WTC11 (cell line): ENCODE measurements around the gene WDR7. TPM values are rescaled to one million over a fixed set of nuclear protein-coding genes. Genes with fewer than 3 reads are reported as not detected.

Experiments
- ATF1 ChIP-seq: sonication (generic); formaldehyde crosslinking; IDR thresholded peaks from 2 replicates; pipeline ENCODE4 v1.8.1; 2023; ENCODE audit warnings: mild to moderate bottlenecking, moderate library complexity, missing genetic modification reagents
- CREM ChIP-seq: sonication (generic); formaldehyde crosslinking; IDR thresholded peaks from 2 replicates; pipeline ENCODE4 v1.8.1; 2022; ENCODE audit warnings: mild to moderate bottlenecking, missing genetic modification reagents, moderate library complexity
- FOXK1 ChIP-seq: sonication (generic); formaldehyde crosslinking; IDR thresholded peaks from 2 replicates; pipeline ENCODE4 v1.8.0; 2022; ENCODE audit warnings: mild to moderate bottlenecking, moderate library complexity, missing genetic modification reagents
- IRF1 ChIP-seq: sonication (generic); formaldehyde crosslinking; IDR thresholded peaks from 2 replicates; pipeline ENCODE4 v1.8.0; 2023; ENCODE audit warnings: missing genetic modification reagents
- SMAD4 ChIP-seq: sonication (generic); formaldehyde crosslinking; IDR thresholded peaks from 2 replicates; pipeline ENCODE4 v1.8.0; 2022; ENCODE audit warnings: mild to moderate bottlenecking, missing genetic modification reagents
- ZNF219 ChIP-seq: sonication (generic); formaldehyde crosslinking; IDR thresholded peaks from 2 replicates; pipeline ENCODE4 v1.8.0; 2023; ENCODE audit warnings: missing genetic modification reagents, mild to moderate bottlenecking, borderline replicate concordance
- ZSCAN18 ChIP-seq: fragments of 250-450 bp; sonication (Bioruptor Pico); IDR thresholded peaks from 2 replicates; pipeline ENCODE4 v2.1.2; 2022; ENCODE audit warnings: mild to moderate bottlenecking, moderate library complexity
- total RNA-seq: library from RNA; stranded (reverse); gene quantifications from 3 replicates; pipeline ENCODE4 v1.2.3, GENCODE V29; 2021
- TF ChIP-seq, protein P1 (sequence below): sonication (generic); formaldehyde crosslinking; IDR thresholded peaks from 2 replicates; pipeline ENCODE4 v1.8.1; 2023; ENCODE audit warnings: mild to moderate bottlenecking, moderate library complexity, missing genetic modification reagents

WDR7 gene
- total RNA-seq, 1 experiment from 2014 or later, result 12.2 TPM

DNA sequence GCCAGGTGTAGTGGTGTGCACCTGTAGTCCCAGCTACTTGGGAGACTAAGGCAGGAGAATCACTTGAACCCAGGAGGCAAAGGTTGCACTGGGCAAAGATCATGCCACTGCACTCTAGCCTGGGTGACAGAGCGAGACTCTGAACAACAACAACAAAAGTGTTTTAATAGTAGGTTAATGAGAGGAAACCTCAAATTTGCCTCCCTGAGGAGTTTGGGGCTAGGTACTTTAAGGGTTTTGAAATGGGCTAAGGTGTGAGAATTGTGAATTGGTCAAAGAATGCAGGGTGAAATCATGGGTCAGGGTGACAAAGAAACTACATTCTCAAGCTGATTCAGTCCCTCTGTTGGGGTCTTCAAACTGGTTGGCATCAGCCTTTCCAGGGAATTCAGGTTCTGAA lies 435.0 kb downstream of the WDR7 start (continued):
- TF ChIP-seq CREM (no peak), SMAD4 (no peak), ATF1 (CRISPR knock-in tag) (no peak), ZSCAN18 (CRISPR knock-in tag) (no peak), ZNF219 (no peak), IRF1 (no peak), FOXK1 (no peak)
- TF ChIP-seq, protein P1, sequence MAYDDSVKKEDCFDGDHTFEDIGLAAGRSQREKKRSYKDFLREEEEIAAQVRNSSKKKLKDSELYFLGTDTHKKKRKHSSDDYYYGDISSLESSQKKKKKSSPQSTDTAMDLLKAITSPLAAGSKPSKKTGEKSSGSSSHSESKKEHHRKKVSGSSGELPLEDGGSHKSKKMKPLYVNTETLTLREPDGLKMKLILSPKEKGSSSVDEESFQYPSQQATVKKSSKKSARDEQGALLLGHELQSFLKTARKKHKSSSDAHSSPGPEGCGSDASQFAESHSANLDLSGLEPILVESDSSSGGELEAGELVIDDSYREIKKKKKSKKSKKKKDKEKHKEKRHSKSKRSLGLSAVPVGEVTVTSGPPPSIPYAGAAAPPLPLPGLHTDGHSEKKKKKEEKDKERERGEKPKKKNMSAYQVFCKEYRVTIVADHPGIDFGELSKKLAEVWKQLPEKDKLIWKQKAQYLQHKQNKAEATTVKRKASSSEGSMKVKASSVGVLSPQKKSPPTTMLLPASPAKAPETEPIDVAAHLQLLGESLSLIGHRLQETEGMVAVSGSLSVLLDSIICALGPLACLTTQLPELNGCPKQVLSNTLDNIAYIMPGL (CRISPR knock-in tag), result no peak

Other genes starting within 250 kb of the WDR7 start
- 72.8 to 77.3 TPM (median 74.5 TPM) in 3 replicates for gene TXNL1, start 12.8 kb upstream of the WDR7 start, total RNA-seq